GM12878 (cell line): ENCODE measurements around the gene FAM50A. TPM values are rescaled to one million over a fixed set of nuclear protein-coding genes. Genes with fewer than 3 reads are reported as not detected.

ENCODE experiments used
- CBX5 ChIP-seq: sonication (generic); IDR thresholded peaks from 2 replicates; pipeline ENCODE4 v1.6.1; 2016; ENCODE audit warnings: low read depth, moderate library complexity, mild to moderate bottlenecking, inconsistent platforms
- CHD1 ChIP-seq: IDR thresholded peaks from 2 replicates; pipeline ENCODE4 v1.6.1; 2012; ENCODE audit warnings: low read depth, low read length, improper control_type of control experiment
- CHD4 ChIP-seq: fragments of 200-600 bp; sonication (generic); IDR thresholded peaks from 2 replicates; pipeline ENCODE4 v1.6.1; 2016; ENCODE audit warnings: mild to moderate bottlenecking
- CREB1 ChIP-seq: IDR thresholded peaks from 2 replicates; pipeline ENCODE4 v1.6.1; 2012; ENCODE audit warnings: low read depth, mild to moderate bottlenecking, inconsistent platforms
- CREM ChIP-seq: IDR thresholded peaks from 2 replicates; pipeline ENCODE4 v1.6.1; 2014; ENCODE audit warnings: antibody characterized with exemption, low read depth
- EED ChIP-seq: sonication (generic); IDR thresholded peaks from 2 replicates; pipeline ENCODE4 v1.6.1; 2016; ENCODE audit warnings: antibody characterized with exemption, low read depth
- ELK1 ChIP-seq: IDR thresholded peaks from 2 replicates; pipeline ENCODE4 v1.6.1; 2012; ENCODE audit warnings: low read depth, low read length, improper control_type of control experiment
- EP300 ChIP-seq, 2 experiments: fragments of 150-350 bp in 1 of 2; IDR thresholded peaks; 2 replicates each; pipeline ENCODE4 v1.6.1; 2011 to 2012; ENCODE audit warnings: low read depth in 2 of 2, low read length in 2 of 2, borderline replicate concordance in 1 of 2, improper control_type of control experiment in 1 of 2, inconsistent platforms in 1 of 2; ENCODE audit not compliant: control insufficient read depth in 1 of 2
- EZH2 ChIP-seq: IDR thresholded peaks from 2 replicates; pipeline ENCODE4 v1.6.1; 2012; ENCODE audit warnings: low read depth, mild to moderate bottlenecking, control low read depth, inconsistent platforms, low read length, borderline replicate concordance; ENCODE audit not compliant: control insufficient read depth
- MYC ChIP-seq: IDR thresholded peaks from 2 replicates; pipeline ENCODE4 v1.6.1; 2011; ENCODE audit warnings: mild to moderate bottlenecking, low read length, moderate library complexity, inconsistent platforms; ENCODE audit not compliant: insufficient read depth, insufficient replicate concordance, insufficient read length, severe bottlenecking
- NR2C2 ChIP-seq: IDR thresholded peaks from 2 replicates; pipeline ENCODE4 v1.6.1; 2011; ENCODE audit warnings: borderline replicate concordance, low read depth; ENCODE audit not compliant: control insufficient read depth, insufficient read length
- POLR2A ChIP-seq: IDR thresholded peaks from 2 replicates; pipeline ENCODE4 v1.6.1; 2011; ENCODE audit warnings: low read depth, mild to moderate bottlenecking, low read length
- POLR2AphosphoS2 ChIP-seq: IDR thresholded peaks from 2 replicates; pipeline ENCODE4 v1.6.1; 2011; ENCODE audit warnings: low read depth, mild to moderate bottlenecking, low read length, improper control_type of control experiment, moderate library complexity
- SIN3A ChIP-seq: IDR thresholded peaks from 2 replicates; pipeline ENCODE4 v1.6.1; 2012; ENCODE audit warnings: low read depth, low read length, improper control_type of control experiment
- SKIL ChIP-seq: fragments of 450-650 bp; IDR thresholded peaks from 2 replicates; pipeline ENCODE4 v1.6.1; 2017; ENCODE audit warnings: mild to moderate bottlenecking, low read depth, inconsistent platforms; ENCODE audit not compliant: poor library complexity, severe bottlenecking
- SRF ChIP-seq, 2 experiments: IDR thresholded peaks; 2 replicates each; pipeline ENCODE4 v1.6.1; 2011; ENCODE audit warnings: low read depth in 2 of 2, low read length in 2 of 2, mild to moderate bottlenecking in 1 of 2, moderate library complexity in 1 of 2
- WRNIP1 ChIP-seq: IDR thresholded peaks from 2 replicates; pipeline ENCODE4 v1.6.1; 2011; ENCODE audit warnings: low read depth, low read length, improper control_type of control experiment, borderline replicate concordance
- YY1 ChIP-seq: IDR thresholded peaks from 2 replicates; pipeline ENCODE4 v1.6.1; 2011; ENCODE audit warnings: low read depth, mild to moderate bottlenecking, low read length
- ZBTB40 ChIP-seq: fragments of 450-650 bp; IDR thresholded peaks from 2 replicates; pipeline ENCODE4 v1.6.1; 2016; ENCODE audit warnings: mild to moderate bottlenecking, moderate library complexity, borderline replicate concordance
- ZNF274 ChIP-seq: IDR thresholded peaks from one replicate; pipeline ENCODE4 v1.8.0; 2011; ENCODE audit not compliant: insufficient read length, insufficient read depth
- ZNF384 ChIP-seq: IDR thresholded peaks from 2 replicates; pipeline ENCODE4 v1.6.1; 2012; ENCODE audit warnings: low read depth, mild to moderate bottlenecking, low read length, improper control_type of control experiment, borderline replicate concordance
- ZNF622 ChIP-seq: fragments of 450-650 bp; IDR thresholded peaks from 2 replicates; pipeline ENCODE4 v1.6.1; 2017; ENCODE audit warnings: mild to moderate bottlenecking, inconsistent platforms
- polyA plus RNA-seq, 11 experiments: library from polyadenylated mRNA; depleted of rRNA in 4 of 11; unstranded in 6 of 11; stranded (reverse) in 5 of 11; fragments of >200 nt; fragmentation: Nextera tagmentation in 4 of 11; fragmentation: Illumina TruSeq in 1 of 11; extraction: Ambion mirVana in 4 of 11; extraction: Trizol in 1 of 11; gene quantifications; 1 replicate in 1 of 11; 2 replicates in 10 of 11; pipeline versions ENCODE4 v1.2.1 to v1.2.3, GENCODE V29; 2011 to 2016; ENCODE audit warnings: inconsistent platforms in 2 of 11, missing spikeins in 2 of 11, low read depth in 1 of 11
- total RNA-seq, 4 experiments: library from RNA; depleted of rRNA in 3 of 4; stranded (reverse); fragments of >200 nt in 3 of 4; fragmentation: Illumina TruSeq in 1 of 4; extraction: Trizol in 1 of 4; gene quantifications; 2 replicates each; pipeline versions ENCODE4 v1.2.1 to v1.2.3, GENCODE V29; 2013 to 2021

Gene FAM50A
- total and polyA plus RNA-seq, 10 of the 15 experiments (the other 5 are each of a cell fraction or from before 2014, with no cell fraction given) = 4.2 to 46.7 (median 34.6) TPM

GRCh38 chrX:154397888-154398667, 45.9 kb upstream of the FAM50A start, which contains the start of gene RPL10 (continued):
- TF ChIP-seq SRF (IDR thresholded peaks at IDR 0.05; ENCODE audit: low read depth in 2 of 2, low read length in 2 of 2) (peak; percentile 95 to 97), POLR2A (peak; percentile 99), NR2C2 (no peak), ELK1 (peak; percentile 95), YY1 (peak; percentile 89), EZH2 (no peak), SKIL (no peak), ZNF274 (no peak), CREM (peak; percentile 92), POLR2AphosphoS2 (peak; percentile 98), SIN3A (no peak; the same call in none of the 2 replicates), EP300 (IDR thresholded peaks at IDR 0.05; ENCODE audit: borderline replicate concordance in 1 of 2, control insufficient read depth in 1 of 2, low read depth in 2 of 2, low read length in 2 of 2) (no peak), WRNIP1 (no peak), EED (no peak), CHD1 (peak; percentile 80; the same call in 1 of the 2 replicates), MYC (no peak), ZBTB40 (no peak), CHD4 (no peak), ZNF622 (no peak), CBX5 (no peak), ZNF384 (no peak), CREB1 (peak; percentile 92)
